MM.1S (cell line): Measurements from ENCODE around the gene ZNF862.

Source experiments
- CTCF ChIP-seq: fragments of 300-600 bp; sonication (generic); IDR thresholded peaks from 2 replicates; pipeline ENCODE4 v1.5.1; 2016; ENCODE audit warnings: antibody characterized with exemption, low read length, mixed read lengths
- EZH2 ChIP-seq: fragments of 300-600 bp; sonication (generic); optimal IDR thresholded peaks from 2 replicates; pipeline ENCODE3; 2017; ENCODE audit warnings: low read depth, mild to moderate bottlenecking, antibody characterized with exemption, low read length, mixed read lengths

DNA sequence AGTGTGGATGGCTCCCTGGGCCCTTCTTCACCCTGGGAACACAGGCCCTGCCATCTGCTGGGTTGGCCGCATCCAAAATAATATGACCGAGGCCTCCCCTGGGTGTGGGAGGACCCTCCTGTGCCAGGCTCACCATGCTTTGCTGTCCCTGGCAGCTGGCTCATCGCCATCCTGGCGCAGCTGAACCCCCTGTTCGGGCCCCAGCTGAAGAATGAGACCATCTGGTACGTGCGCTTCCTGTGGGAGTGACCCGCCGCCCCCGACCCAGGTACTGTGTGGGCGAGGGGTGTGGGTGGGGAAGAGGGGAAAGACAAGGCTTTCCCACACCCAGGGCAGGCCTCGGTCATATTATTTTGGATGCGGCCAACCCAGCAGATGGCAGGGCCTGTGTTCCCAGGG, 40.3 kb downstream of the ZNF862 start:
- TF ChIP-seq CTCF: no peak
- TF ChIP-seq EZH2: no peak
